ENCODE results near the gene VIT.

Gene VIT

GRCh38 chr2:36667931-36668330, 28.6 kb upstream of the VIT start:
- no peak for FAIRE-seq
- TF ChIP-seq CTCF (IDR thresholded peaks at IDR 0.05; ENCODE audit: insufficient read depth, missing control alignments), result no peak
- no peak for DNase-seq (ENCODE audit: insufficient read length, low spot score)

- no peak for TF ChIP-seq CTCF (IDR thresholded peaks at IDR 0.05; ENCODE audit: insufficient read depth, missing control alignments)
- DNase-seq (ENCODE audit: insufficient read length, low spot score), result no peak
- no peak for FAIRE-seq
Observed at GRCh38 chr2:36670881-36671595, 25.5 kb upstream of the VIT start.

- DNase-seq (ENCODE audit: insufficient read length, low spot score) (no peak), FAIRE-seq (no peak)
- no peak for TF ChIP-seq CTCF (IDR thresholded peaks at IDR 0.05; ENCODE audit: insufficient read depth, missing control alignments)
Observed at GRCh38 chr2:36671731-36672130, 24.8 kb upstream of the VIT start.

GRCh38 chr2:36672199-36672598, 24.3 kb upstream of the VIT start:
- TF ChIP-seq CTCF (IDR thresholded peaks at IDR 0.05; ENCODE audit: insufficient read depth, missing control alignments), result peak; percentile 50
- DNase-seq (ENCODE audit: insufficient read length, low spot score) (no peak), FAIRE-seq (no peak)

- FAIRE-seq (no peak), DNase-seq (ENCODE audit: insufficient read length, low spot score) (no peak)
- no peak for TF ChIP-seq CTCF (IDR thresholded peaks at IDR 0.05; ENCODE audit: insufficient read depth, missing control alignments)
Observed at GRCh38 chr2:36675579-36676282, 20.8 kb upstream of the VIT start.

GRCh38 chr2:36676364-36676763, 20.1 kb upstream of the VIT start:
- DNase-seq (ENCODE audit: insufficient read length, low spot score) (no peak), FAIRE-seq (no peak)
- TF ChIP-seq CTCF (IDR thresholded peaks at IDR 0.05; ENCODE audit: insufficient read depth, missing control alignments), result no peak

- no peak for FAIRE-seq
- TF ChIP-seq CTCF (IDR thresholded peaks at IDR 0.05; ENCODE audit: insufficient read depth, missing control alignments), result no peak
- no peak for DNase-seq (ENCODE audit: insufficient read length, low spot score)
Observed at GRCh38 chr2:36677386-36677785, 19.1 kb upstream of the VIT start.

Data from D721Med (cell line).